ENCODE results near the gene STMP1. TPM values are rescaled to one million over a fixed set of nuclear protein-coding genes. Genes with fewer than 3 reads are reported as not detected.

The STMP1 gene
- total RNA-seq, 1 experiment from 2014 or later: 26.1 TPM

DNA sequence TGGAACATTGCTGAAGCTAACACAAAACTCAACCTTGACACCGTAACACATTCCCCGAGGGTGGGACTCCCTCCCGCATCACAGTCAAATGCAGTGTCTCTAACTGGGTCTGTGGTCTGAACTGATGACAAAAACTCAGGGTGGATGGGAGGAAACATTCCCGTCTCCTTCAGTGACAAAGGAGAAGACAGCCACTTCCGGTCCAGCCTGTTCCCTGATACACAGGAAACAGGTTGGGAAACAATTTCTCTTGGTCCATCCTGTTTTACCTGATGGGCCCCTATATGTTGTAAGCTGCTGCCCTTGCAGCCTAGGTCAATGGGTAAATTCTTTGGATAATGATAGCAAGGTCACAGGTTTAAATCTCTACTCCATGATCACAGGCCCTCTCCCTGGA is 45.3 kb downstream of the STMP1 start:
- ChIA-PET POLR2A (no interaction called here), CTCF (interaction anchor here (1.4 kb wide), 1 partner anchor 9 kb away, joined by 3 read pairs; no protein-coding TSS in a partner anchor)
- H3K4me1 Mint-ChIP-seq: peaks cover 10% of the 10 kb centered on the region
- ATAC-seq: no peak
- no peak overlapping the region for H3K27ac Mint-ChIP-seq
- TF ChIP-seq, protein P1, sequence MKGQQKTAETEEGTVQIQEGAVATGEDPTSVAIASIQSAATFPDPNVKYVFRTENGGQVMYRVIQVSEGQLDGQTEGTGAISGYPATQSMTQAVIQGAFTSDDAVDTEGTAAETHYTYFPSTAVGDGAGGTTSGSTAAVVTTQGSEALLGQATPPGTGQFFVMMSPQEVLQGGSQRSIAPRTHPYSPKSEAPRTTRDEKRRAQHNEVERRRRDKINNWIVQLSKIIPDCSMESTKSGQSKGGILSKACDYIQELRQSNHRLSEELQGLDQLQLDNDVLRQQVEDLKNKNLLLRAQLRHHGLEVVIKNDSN (CRISPR knock-in tag; IDR thresholded peaks at IDR 0.05): no peak
- TF ChIP-seq ZNF671 (CRISPR knock-in tag; IDR thresholded peaks at IDR 0.05): no peak
- no peak for TF ChIP-seq RORB (CRISPR knock-in tag; IDR thresholded peaks at IDR 0.05)
- TF ChIP-seq IRF2 (CRISPR knock-in tag; IDR thresholded peaks at IDR 0.05; ENCODE audit: borderline replicate concordance, low read depth): no peak
- TF ChIP-seq ZNF317 (CRISPR knock-in tag; IDR thresholded peaks at IDR 0.05; ENCODE audit: borderline replicate concordance, low read depth): no peak
- TF ChIP-seq ZNF138 (CRISPR knock-in tag; conservative IDR thresholded peaks at IDR 0.05): no peak
- TF ChIP-seq, protein P2, sequence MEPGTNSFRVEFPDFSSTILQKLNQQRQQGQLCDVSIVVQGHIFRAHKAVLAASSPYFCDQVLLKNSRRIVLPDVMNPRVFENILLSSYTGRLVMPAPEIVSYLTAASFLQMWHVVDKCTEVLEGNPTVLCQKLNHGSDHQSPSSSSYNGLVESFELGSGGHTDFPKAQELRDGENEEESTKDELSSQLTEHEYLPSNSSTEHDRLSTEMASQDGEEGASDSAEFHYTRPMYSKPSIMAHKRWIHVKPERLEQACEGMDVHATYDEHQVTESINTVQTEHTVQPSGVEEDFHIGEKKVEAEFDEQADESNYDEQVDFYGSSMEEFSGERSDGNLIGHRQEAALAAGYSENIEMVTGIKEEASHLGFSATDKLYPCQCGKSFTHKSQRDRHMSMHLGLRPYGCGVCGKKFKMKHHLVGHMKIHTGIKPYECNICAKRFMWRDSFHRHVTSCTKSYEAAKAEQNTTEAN (CRISPR knock-in tag; IDR thresholded peaks at IDR 0.05): no peak
- TF ChIP-seq, protein P3, sequence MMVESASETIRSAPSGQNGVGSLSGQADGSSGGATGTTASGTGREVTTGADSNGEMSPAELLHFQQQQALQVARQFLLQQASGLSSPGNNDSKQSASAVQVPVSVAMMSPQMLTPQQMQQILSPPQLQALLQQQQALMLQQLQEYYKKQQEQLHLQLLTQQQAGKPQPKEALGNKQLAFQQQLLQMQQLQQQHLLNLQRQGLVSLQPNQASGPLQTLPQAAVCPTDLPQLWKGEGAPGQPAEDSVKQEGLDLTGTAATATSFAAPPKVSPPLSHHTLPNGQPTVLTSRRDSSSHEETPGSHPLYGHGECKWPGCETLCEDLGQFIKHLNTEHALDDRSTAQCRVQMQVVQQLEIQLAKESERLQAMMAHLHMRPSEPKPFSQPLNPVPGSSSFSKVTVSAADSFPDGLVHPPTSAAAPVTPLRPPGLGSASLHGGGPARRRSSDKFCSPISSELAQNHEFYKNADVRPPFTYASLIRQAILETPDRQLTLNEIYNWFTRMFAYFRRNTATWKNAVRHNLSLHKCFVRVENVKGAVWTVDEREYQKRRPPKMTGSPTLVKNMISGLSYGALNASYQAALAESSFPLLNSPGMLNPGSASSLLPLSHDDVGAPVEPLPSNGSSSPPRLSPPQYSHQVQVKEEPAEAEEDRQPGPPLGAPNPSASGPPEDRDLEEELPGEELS (CRISPR knock-in tag; IDR thresholded peaks at IDR 0.05): no peak
- TF ChIP-seq ZNF232 (CRISPR knock-in tag; IDR thresholded peaks at IDR 0.05): no peak
- TF ChIP-seq TCF7 (CRISPR knock-in tag; IDR thresholded peaks at IDR 0.05; ENCODE audit: low read depth): no peak
- no peak for TF ChIP-seq NFATC4 (CRISPR knock-in tag; IDR thresholded peaks at IDR 0.05)
- TF ChIP-seq, protein P4, sequence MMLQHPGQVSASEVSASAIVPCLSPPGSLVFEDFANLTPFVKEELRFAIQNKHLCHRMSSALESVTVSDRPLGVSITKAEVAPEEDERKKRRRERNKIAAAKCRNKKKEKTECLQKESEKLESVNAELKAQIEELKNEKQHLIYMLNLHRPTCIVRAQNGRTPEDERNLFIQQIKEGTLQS (CRISPR knock-in tag; conservative IDR thresholded peaks at IDR 0.05): no peak
- TF ChIP-seq ATF1 (CRISPR knock-in tag; IDR thresholded peaks at IDR 0.05): no peak
- TF ChIP-seq, protein P5, sequence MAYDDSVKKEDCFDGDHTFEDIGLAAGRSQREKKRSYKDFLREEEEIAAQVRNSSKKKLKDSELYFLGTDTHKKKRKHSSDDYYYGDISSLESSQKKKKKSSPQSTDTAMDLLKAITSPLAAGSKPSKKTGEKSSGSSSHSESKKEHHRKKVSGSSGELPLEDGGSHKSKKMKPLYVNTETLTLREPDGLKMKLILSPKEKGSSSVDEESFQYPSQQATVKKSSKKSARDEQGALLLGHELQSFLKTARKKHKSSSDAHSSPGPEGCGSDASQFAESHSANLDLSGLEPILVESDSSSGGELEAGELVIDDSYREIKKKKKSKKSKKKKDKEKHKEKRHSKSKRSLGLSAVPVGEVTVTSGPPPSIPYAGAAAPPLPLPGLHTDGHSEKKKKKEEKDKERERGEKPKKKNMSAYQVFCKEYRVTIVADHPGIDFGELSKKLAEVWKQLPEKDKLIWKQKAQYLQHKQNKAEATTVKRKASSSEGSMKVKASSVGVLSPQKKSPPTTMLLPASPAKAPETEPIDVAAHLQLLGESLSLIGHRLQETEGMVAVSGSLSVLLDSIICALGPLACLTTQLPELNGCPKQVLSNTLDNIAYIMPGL (CRISPR knock-in tag; IDR thresholded peaks at IDR 0.05): no peak
- TF ChIP-seq FOXJ3 (CRISPR knock-in tag; IDR thresholded peaks at IDR 0.05; ENCODE audit: borderline replicate concordance): no peak
- TF ChIP-seq PRRX2 (CRISPR knock-in tag; IDR thresholded peaks at IDR 0.05): no peak
- TF ChIP-seq NFE2L1 (CRISPR knock-in tag; IDR thresholded peaks at IDR 0.05): no peak
- TF ChIP-seq CREB1 (CRISPR knock-in tag; IDR thresholded peaks at IDR 0.05): no peak
- TF ChIP-seq, protein P6, sequence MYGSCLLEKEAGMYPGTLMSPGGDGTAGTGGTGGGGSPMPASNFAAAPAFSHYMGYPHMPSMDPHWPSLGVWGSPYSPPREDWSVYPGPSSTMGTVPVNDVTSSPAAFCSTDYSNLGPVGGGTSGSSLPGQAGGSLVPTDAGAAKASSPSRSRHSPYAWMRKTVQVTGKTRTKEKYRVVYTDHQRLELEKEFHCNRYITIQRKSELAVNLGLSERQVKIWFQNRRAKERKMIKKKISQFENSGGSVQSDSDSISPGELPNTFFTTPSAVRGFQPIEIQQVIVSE (CRISPR knock-in tag; IDR thresholded peaks at IDR 0.05; ENCODE audit: borderline replicate concordance): no peak
- TF ChIP-seq FOXP1 (CRISPR knock-in tag; IDR thresholded peaks at IDR 0.05; ENCODE audit: borderline replicate concordance): no peak
- H3K4me3 Mint-ChIP-seq: no peak overlapping the region
- H3K9me3 Mint-ChIP-seq: no peaks in the 10 kb centered on the region
- no peaks in the 10 kb centered on the region for H3K27me3 Mint-ChIP-seq (ENCODE audit: low read depth)
- no peaks in the 10 kb centered on the region for H3K36me3 Mint-ChIP-seq
- no peak for DNase-seq (ENCODE audit: low spot score)

DNA sequence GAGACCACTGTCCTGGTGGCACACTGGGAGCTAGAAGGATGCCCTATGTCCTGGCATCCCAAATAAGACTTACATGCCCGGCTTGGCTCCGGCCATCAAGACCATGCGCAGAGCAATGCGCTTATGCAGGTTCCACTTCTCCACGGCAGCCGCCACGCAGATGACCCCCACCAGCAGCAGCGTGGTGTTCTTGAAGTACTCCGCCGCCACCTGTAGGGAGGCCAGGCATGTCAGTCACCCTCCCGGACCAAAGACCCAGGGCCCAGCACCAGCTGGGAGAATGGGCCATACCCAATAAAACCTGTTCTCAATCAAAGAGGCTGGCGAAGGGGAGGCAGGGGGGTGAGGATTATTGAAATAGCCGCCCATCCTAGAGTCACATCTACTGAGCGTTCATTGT is 45.7 kb downstream of the STMP1 start:
- no peak overlapping the region for H3K27ac Mint-ChIP-seq
- H3K36me3 Mint-ChIP-seq: no peaks in the 10 kb centered on the region
- peaks cover 15% of the 10 kb centered on the region for H3K4me1 Mint-ChIP-seq
- H3K9me3 Mint-ChIP-seq: no peaks in the 10 kb centered on the region
- TF ChIP-seq, protein P7, sequence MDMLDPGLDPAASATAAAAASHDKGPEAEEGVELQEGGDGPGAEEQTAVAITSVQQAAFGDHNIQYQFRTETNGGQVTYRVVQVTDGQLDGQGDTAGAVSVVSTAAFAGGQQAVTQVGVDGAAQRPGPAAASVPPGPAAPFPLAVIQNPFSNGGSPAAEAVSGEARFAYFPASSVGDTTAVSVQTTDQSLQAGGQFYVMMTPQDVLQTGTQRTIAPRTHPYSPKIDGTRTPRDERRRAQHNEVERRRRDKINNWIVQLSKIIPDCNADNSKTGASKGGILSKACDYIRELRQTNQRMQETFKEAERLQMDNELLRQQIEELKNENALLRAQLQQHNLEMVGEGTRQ (CRISPR knock-in tag; IDR thresholded peaks at IDR 0.05): no peak
- no peak overlapping the region for H3K4me3 Mint-ChIP-seq
- no peaks in the 10 kb centered on the region for H3K27me3 Mint-ChIP-seq (ENCODE audit: low read depth)
- ChIA-PET CTCF (interaction anchor here (1.0 to 1.4 kb wide), 2 partner anchors 9 to 20 kb away, joined by 3 read pairs; partner anchors contain the start of gene SLC13A4), POLR2A (no interaction called here)
- peak; percentile 21 for ATAC-seq
- DNase-seq (ENCODE audit: low spot score): peak; percentile 46

Data from WTC11 (cell line).